Jurkat, Clone E6-1 (cell line): ENCODE results near the gene TTC8.

Experiments used
- DNase-seq: peaks from one replicate; pipeline ENCODE4 v3.0.0-alpha.2; 2011; ENCODE audit warnings: low read depth, low spot score
- H3K4me3 ChIP-seq: 2 replicates; pipeline ENCODE4 v1.5.1; 2011; ENCODE audit warnings: mild to moderate bottlenecking, low read length, control low read depth, moderate library complexity

Gene TTC8

GRCh38 chr14:88821378-88821777, 3.1 kb upstream of the TTC8 start:
- no peak for DNase-seq
- H3K4me3 ChIP-seq, result no peak overlapping the region

DNA sequence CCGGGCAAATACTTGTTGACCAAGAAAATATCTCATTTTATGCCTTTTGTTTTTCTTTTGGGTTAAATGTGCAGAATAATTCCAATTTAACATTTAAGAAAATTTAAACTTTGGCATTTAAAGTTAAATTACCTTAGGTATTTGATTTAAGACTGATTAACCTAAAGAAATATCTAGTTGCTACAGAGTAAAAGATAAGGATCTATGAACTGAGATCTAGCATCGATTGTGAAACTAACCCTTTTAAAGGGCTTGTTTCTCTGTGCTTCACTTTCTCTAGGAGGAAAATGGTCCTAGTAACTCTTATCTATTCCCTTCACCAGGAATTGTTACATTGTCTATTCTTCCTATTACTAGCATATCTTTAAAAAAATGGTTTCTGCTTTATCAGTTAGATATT, 2.6 kb upstream of the TTC8 start:
- no peak for DNase-seq
- H3K4me3 ChIP-seq, result no peak overlapping the region

GRCh38 chr14:88823968-88824313, 510 bp upstream of the TTC8 start:
- peak overlapping the region; percentile 90 for H3K4me3 ChIP-seq

GRCh38 chr14:88825078-88825458, 617 bp downstream of the TTC8 start:
- no peak for DNase-seq
- H3K4me3 ChIP-seq, result peak overlapping the region; percentile 90

More at GRCh38 chr14:88823968-88824313, 510 bp upstream of the TTC8 start:
- DNase-seq, result no peak

DNA sequence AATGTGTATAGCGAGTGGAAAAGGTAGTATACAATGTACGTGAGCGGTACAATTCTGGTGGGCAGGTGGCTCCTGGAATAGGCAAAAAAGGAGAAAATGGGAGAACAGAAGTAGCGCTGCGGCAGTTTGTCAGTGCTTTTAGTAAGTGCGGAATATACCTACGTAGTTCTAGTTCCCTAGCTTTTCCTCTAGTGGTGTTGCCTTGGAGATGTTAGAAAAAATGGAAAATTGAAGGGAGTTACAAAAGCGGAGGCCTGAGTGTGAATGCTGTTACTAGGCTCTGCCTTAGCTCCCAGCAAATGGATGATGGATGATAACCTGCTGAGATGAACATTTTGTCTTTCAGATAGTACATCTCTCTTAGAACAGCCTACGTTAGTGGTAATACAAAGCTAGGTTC, 1.1 kb downstream of the TTC8 start:
- no peak for DNase-seq
- H3K4me3 ChIP-seq, result peak overlapping the region; percentile 90

DNA sequence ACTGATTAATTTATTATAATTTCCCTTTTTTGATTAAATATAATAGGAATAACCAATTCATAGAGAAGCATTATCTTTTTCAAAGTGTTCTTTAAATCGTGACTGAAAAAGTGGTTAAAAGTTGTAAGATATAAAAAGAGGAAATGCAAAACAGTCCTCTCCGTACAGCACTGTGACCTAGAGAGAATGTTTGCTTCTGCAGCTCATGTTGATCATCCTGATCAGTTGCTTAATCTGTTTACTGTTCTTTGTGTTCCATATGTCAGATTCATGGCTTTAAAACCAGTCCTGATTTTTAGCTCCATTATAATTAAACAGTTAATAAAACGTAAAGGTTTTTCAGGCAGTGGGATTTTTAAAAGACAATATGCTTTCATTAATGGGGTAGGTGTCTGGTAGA, 4.7 kb downstream of the TTC8 start:
- DNase-seq, result no peak
- H3K4me3 ChIP-seq, result no peak overlapping the region

DNA sequence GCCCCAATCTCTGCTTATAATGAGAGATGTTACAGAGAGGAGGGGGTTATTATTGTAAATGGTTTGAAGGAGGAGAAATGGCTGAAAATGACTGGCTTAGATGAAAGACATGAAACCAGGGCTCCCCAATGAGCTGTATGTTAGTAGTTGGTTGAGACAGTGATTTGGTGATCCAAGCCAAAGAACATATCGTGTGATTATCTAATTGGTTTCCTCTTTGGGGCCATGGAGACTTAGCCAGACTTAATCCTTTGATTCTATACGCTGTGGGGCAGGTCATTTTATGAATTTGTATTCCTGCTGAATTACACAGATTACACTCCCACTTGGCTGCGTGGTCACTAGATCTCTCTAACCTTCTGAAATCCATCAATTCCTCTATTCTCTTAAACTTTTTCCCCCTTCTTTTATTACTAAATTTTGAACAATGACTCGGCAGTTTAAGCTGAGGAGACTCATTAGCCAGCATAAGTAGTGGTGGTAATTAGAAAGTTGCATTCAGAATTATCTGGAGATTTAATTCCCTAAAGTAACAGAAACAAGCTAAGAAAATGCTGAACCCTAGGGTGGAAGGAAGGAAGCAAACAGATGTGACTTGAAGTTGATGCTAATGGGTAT, 5.3 kb downstream of the TTC8 start:
- no peak for DNase-seq
- no peak overlapping the region for H3K4me3 ChIP-seq

GRCh38 chr14:88831284-88831683, 6.8 kb downstream of the TTC8 start:
- H3K4me3 ChIP-seq, result no peak overlapping the region
- DNase-seq, result no peak

DNA sequence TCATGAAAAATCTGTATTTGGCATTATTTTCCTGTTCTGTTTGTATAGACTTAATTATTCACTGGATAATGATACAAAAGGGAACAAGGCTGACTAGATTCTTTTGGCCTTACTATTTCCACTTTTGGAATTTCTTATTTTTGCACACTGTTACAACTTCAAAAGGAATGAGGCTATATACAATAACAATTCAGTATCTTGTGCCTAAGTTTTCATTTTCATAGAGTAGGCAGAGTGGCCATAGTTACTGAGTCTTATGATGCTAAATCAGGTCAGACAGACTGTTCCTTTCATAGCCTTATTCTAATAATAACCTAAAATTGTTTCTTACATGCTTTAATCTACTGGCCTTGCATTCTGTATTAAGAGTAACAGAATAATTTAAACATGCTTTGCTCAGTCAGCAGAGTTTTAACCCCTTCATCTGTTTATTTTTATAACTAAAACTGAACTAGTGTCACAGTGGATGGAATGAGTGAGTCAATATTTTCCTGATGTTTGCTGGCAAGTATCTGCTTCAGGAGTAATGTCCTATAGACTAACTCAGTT, 10.5 kb downstream of the TTC8 start:
- H3K4me3 ChIP-seq, result no peak overlapping the region
- no peak for DNase-seq

DNA sequence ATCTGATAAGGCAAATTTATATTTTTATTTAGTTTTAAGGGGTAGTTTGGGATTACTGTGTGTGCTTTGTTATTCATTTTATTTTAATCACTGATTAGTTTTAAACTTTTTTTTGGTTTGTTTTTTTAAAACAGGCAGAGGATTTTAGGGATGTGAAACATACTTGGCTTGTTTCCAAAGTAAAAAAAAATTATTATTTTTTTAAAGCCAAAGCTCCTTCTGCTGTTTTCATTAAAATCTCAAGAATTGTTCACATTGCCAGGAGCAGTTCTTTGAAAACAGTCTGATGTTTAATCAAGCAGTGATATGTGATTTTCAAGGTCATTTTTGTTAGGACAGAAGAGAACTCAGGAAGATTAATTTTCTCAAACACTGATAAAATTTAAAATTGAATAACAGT, 11.2 kb downstream of the TTC8 start:
- H3K4me3 ChIP-seq, result no peak overlapping the region
- no peak for DNase-seq

GRCh38 chr14:88837495-88837894, 13.0 kb downstream of the TTC8 start:
- no peak for DNase-seq
- no peak overlapping the region for H3K4me3 ChIP-seq

GRCh38 chr14:88838015-88838414, 13.6 kb downstream of the TTC8 start:
- H3K4me3 ChIP-seq, result no peak overlapping the region
- DNase-seq, result no peak

DNA sequence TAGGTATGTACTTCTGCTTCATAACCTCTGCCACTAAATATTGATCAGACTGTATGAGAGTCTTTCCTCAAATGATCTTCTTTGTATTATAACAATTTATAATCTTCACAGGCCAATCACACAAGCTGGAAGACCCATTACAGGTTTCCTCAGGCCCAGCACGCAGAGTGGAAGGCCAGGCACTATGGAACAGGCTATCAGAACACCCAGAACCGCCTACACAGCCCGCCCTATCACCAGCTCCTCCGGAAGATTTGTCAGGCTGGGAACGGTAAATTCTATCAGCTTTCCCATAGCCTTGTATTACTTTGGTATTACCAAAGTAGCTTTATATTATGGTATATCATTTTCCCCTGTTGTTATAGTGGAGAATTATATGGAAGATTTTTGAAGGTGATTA, 16.5 kb downstream of the TTC8 start:
- H3K4me3 ChIP-seq, result no peak overlapping the region
- DNase-seq, result no peak

DNA sequence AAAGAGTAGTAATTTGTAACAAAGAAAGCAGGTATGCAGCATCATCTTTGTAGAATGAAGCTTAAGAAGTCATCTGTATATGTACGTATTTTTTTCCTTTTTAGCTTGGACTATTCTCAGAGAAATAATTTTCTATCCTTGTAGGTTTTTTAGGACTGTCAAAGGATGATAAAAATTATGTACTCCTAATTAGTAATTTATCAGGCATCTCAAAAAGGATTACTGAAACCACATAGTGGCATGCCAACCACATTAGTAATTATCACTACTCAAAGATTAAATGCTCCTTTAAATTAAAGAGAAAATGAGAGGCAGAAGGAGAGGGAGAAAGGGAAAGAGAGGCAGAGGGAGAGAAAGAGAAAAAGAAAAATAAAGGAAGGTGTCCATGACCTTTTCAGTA, 17.3 kb downstream of the TTC8 start:
- no peak overlapping the region for H3K4me3 ChIP-seq
- DNase-seq, result no peak

GRCh38 chr14:88842414-88842813, 18.0 kb downstream of the TTC8 start:
- no peak overlapping the region for H3K4me3 ChIP-seq
- DNase-seq, result no peak

DNA sequence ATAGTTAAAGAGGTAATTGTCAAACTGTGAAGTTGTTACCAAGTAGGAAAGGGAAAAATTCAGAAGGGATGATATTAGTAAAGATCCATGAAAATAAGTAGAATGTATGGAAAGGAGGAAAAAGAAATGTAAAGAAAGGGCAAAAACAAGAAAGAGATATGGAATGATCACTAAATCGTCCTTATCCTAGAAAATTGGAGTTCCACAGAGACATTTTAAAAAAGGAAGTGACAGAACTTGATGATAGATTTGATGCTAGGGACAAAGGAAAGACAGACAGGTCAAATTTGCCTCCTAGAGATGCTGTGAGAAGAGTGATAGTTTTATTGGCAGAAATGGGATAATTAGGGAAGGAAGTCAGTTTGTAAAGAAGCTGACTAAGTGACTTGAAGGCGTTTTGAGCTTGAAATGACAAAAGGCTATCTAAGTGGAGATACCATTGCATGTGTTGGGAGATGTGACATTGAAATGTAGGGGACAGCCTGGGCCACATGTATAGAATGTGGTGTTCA, 20.6 kb downstream of the TTC8 start:
- DNase-seq, result no peak
- H3K4me3 ChIP-seq, result no peak overlapping the region

- no peak overlapping the region for H3K4me3 ChIP-seq
- no peak for DNase-seq
Measured at GRCh38 chr14:88848571-88848970, 24.1 kb downstream of the TTC8 start.

- H3K4me3 ChIP-seq, result no peak overlapping the region
- DNase-seq, result no peak
Measured at GRCh38 chr14:88849716-88850115, 25.3 kb downstream of the TTC8 start.

DNA sequence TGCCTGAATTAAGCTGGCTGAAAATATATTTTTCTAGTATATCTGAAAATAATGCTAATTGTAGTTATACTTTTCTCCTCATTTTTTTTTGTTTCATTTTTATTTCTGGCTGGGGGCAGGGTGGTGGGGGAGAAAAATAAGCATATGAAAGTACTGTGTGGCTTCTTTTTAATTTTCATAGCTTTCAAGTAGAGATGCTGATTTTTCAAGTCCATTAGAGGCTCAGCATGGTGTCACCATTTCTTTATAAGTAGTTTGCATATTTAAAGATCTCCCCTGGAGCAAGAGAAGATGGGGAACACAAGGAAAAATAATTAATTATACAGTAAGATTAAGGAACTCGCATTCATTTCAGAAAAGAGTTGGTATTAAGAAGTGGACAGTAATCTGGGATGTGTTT, 27.1 kb downstream of the TTC8 start:
- no peak for DNase-seq
- H3K4me3 ChIP-seq, result no peak overlapping the region

DNA sequence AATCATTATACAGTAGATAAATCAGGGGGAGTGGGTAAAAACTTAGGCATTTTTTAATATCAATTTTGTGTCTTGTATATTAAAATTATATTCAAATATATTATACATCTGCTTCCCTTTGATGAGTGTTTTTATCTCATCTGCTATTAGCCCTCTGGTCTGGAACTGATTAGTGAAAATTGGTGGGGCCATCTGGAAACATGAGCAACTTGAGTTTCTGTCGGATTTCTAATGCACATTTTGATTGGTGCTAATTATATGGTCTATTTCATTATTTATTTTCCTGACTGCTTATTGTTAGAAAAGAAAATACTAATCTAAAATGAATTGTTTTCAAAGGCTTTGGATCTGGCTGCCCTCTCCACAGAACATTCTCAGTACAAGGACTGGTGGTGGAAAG, 28.2 kb downstream of the TTC8 start:
- DNase-seq, result no peak
- no peak overlapping the region for H3K4me3 ChIP-seq

DNA sequence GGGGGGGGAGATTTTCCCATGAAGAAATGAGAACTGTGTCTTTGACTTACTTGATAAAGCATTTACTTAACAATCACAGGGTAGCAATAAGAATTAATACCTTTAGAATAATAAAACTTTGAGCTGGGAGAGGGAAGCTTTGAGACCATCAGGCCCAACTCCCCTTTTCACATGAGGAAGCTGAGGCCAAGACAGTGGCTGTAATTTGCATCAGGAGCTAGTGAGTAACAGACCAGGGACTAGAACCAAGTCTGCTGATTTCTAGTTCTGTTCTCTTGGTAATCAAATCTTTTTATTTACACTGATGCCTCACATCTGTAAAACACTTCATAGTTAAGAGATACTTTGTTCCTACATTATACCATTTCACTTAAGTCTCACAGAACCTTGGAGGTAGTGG, 28.7 kb downstream of the TTC8 start:
- no peak overlapping the region for H3K4me3 ChIP-seq
- no peak for DNase-seq
